Measurements from ENCODE around the gene RHPN2. TPM values are rescaled to one million over a fixed set of nuclear protein-coding genes. Genes with fewer than 3 reads are reported as not detected.

Gene RHPN2
- total and polyA plus RNA-seq, 7 donors: 0.16 to 1.1 (median 0.57) TPM

DNA sequence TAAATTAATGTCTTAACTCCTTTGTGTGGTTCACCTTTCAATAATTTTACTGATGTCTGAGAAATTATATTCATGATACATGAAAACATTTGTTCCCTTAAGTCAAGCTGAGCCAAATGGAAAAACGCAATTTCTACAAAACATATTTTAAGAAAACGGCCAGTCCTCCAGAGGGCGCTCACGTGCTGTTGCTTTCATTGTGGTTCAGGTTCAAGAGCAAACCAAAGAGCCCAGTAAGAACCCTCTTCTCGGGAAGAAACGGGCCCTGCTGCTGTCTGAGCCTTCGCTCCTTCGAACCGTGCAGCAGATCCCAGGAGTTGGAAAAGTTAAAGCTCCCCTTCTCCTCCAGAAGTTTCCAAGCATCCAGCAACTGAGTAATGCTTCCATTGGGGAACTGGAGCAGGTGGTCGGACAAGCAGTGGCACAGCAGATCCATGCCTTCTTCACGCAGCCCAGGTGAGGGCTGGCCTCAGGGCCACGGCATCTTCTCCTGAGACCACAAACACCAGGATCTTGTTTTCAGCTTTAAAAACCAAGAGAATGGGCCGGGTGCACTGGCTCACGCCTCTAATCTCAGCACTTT lies 88.4 kb downstream of the RHPN2 start:
- no peak overlapping the region for H3K4me3 ChIP-seq
- intact Hi-C loops (cut with DNase I): loop anchor here in 1 of 2 donors (5.0 kb wide), 1 partner anchor 106 kb away; the partner anchor contains the start of gene GPATCH1
- no peaks in the 10 kb centered on the region for H3K36me3 ChIP-seq (ENCODE audit: insufficient read depth in 1 of 2, low read depth in 1 of 2)
- no peak overlapping the region for H3K27ac ChIP-seq
- no peaks in the 10 kb centered on the region for H3K4me1 ChIP-seq
- H3K9me3 ChIP-seq: no peaks in the 10 kb centered on the region
- WGBS, 3 donors: 43 to 48% (median 45%) methylated on average over 14 of the region's 14 CpGs
- ATAC-seq (no peak), DNase-seq (peak; percentile 71 to 77)
- TF ChIP-seq, protein P1, sequence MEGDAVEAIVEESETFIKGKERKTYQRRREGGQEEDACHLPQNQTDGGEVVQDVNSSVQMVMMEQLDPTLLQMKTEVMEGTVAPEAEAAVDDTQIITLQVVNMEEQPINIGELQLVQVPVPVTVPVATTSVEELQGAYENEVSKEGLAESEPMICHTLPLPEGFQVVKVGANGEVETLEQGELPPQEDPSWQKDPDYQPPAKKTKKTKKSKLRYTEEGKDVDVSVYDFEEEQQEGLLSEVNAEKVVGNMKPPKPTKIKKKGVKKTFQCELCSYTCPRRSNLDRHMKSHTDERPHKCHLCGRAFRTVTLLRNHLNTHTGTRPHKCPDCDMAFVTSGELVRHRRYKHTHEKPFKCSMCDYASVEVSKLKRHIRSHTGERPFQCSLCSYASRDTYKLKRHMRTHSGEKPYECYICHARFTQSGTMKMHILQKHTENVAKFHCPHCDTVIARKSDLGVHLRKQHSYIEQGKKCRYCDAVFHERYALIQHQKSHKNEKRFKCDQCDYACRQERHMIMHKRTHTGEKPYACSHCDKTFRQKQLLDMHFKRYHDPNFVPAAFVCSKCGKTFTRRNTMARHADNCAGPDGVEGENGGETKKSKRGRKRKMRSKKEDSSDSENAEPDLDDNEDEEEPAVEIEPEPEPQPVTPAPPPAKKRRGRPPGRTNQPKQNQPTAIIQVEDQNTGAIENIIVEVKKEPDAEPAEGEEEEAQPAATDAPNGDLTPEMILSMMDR (IDR thresholded peaks at IDR 0.05): peak; percentile 61
- no peaks in the 10 kb centered on the region for H3K27me3 ChIP-seq (ENCODE audit: insufficient read depth in 3 of 3, low read length in 2 of 3)

DNA sequence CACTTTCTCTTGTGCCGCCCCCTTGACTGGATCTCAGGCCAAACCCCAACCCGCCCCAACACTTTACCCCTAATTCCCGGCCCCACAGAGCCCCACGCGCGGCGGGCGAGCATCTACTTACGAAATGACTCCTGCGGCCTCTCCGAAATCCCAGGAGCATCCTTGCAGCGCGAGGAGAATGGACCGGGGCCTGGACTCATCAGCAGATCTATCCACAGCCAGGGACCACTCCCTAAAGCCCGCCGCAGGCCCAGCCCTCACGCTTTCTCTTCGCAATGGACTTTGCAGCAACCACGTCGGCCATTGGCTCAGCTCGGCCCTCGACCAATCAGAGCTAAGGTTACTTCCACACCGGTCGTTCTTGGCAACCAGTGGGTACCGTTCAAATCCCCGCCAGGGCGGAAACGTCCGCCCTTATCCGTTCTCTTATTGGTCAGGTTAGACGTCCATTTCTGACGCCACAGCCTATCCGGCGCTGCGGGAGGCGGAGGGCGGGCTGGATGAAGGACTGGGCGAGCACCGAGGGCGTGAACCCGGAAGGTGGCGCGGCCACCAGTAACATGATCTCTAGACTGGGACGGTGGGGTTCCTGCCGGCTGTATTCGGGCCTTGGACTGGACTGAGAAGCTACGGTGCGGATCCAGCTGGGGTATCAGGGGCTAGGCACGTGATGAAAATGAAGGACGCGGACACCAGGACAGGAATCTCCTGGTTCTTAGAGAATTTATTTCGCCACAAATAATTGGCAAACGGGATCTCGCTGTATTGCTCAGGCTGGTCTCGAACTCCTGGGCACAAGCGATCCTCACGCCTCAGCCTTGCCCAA lies 92.8 kb downstream of the RHPN2 start, which contains the start of the genes CEP89 and FAAP24:
CEP89 (minus strand) TSS at position 244 of the 826 bp plus-strand sequence; CDS start at position 160, 84 bp downstream.
FAAP24 (plus strand) TSS at position 528 of the 826 bp plus-strand sequence. CDS start 955 bp downstream, outside the sequence.
- Histone ChIP-seq H3K4me1 (peaks cover 6% of the 10 kb centered on the region), H3K4me3 (peak within 1 kb of the TSS; percentile 79), H3K27ac (peak within 1 kb of the TSS; percentile 58), H3K36me3 (ENCODE audit: insufficient read depth in 1 of 2, low read depth in 1 of 2) (peaks cover 0 to 9% of the 10 kb centered on the region in 2 donors), H3K9me3 (no peaks in the 10 kb centered on the region), H3K27me3 (ENCODE audit: insufficient read depth in 3 of 3, low read length in 2 of 3) (no peaks in the 10 kb centered on the region)
- DNase-seq (peak; percentile 96 to 98), ATAC-seq (peak; percentile 99 to 100 (median 100))
- 1 to 2% (median 2%) methylated on average over 57 of the region's 57 CpGs for WGBS, 3 donors
- TF ChIP-seq, protein P1 (IDR thresholded peaks at IDR 0.05): no peak
- intact Hi-C loops (cut with DNase I): loop anchor here in 1 of 2 donors (5.0 kb wide), 1 partner anchor 150 kb away; no protein-coding TSS in a partner anchor

- H3K4me3 ChIP-seq: peak overlapping the region; percentile 79
- H3K4me1 ChIP-seq: peaks cover 6% of the 10 kb centered on the region
- peaks cover 0 to 11% of the 10 kb centered on the region in 2 donors for H3K36me3 ChIP-seq (ENCODE audit: insufficient read depth in 1 of 2, low read depth in 1 of 2)
- WGBS, 3 donors: 10 to 11% (median 11%) methylated on average over 21 of the region's 21 CpGs
- DNase-seq (no peak), ATAC-seq (no peak)
- intact Hi-C loops (cut with DNase I): loop anchor here in 1 of 2 donors (5.0 kb wide), 1 partner anchor 151 kb away; no protein-coding TSS in a partner anchor
- no peaks in the 10 kb centered on the region for H3K27me3 ChIP-seq (ENCODE audit: insufficient read depth in 3 of 3, low read length in 2 of 3)
- no peak overlapping the region for H3K27ac ChIP-seq
- no peaks in the 10 kb centered on the region for H3K9me3 ChIP-seq
- TF ChIP-seq, protein P1 (IDR thresholded peaks at IDR 0.05): no peak
Measured at GRCh38 chr19:32971012-32971595, 93.6 kb downstream of the RHPN2 start.

GRCh38 chr19:32969549-32969948 lies 95.1 kb downstream of the RHPN2 start:
- Histone ChIP-seq H3K36me3 (ENCODE audit: insufficient read depth in 1 of 2, low read depth in 1 of 2) (peaks cover 0 to 19% of the 10 kb centered on the region in 2 donors), H3K4me3 (no peak overlapping the region), H3K27me3 (ENCODE audit: insufficient read depth in 3 of 3, low read length in 2 of 3) (no peaks in the 10 kb centered on the region), H3K4me1 (peaks cover 6% of the 10 kb centered on the region), H3K9me3 (no peaks in the 10 kb centered on the region), H3K27ac (no peak overlapping the region)
- WGBS, 3 donors: 66 to 76% (median 71%) methylated on average over 7 to 10 of the region's 10 CpGs
- ATAC-seq (no peak), DNase-seq (no peak)
- TF ChIP-seq, protein P1 (IDR thresholded peaks at IDR 0.05): no peak
- intact Hi-C loops (cut with DNase I): no loop called here
